Left lung (tissue), 10 donors: ENCODE results near the gene INS. TPM values are rescaled to one million over a fixed set of nuclear protein-coding genes. Genes with fewer than 3 reads are reported as not detected.

ENCODE experiments used
- ATAC-seq: fragments of 200-7000 bp; cut with Tn5 transposase; one replicate; pipeline ENCODE4 v1.9.1; 2020; ENCODE audit warnings: moderate library complexity
- DNase-seq, 4 donors: peaks; one replicate each; pipeline ENCODE4 v3.0.0-alpha.2; 2013 to 2020
- H3K27ac ChIP-seq, 2 donors: fragments of 200-600 bp; sonication (generic) in 1 of 2; one replicate each; pipeline versions ENCODE4 v1.5.0 to v1.8.0; 2020 to 2021
- H3K27me3 ChIP-seq, 2 donors: fragments of 200-600 bp; sonication (generic) in 1 of 2; one replicate each; pipeline versions ENCODE4 v1.5.0 to v1.8.0; 2020 to 2021
- H3K36me3 ChIP-seq, 2 donors: fragments of 200-600 bp; sonication (generic) in 1 of 2; one replicate each; pipeline versions ENCODE4 v1.5.0 to v1.8.0; 2020 to 2021
- H3K4me1 ChIP-seq, 2 donors: fragments of 200-600 bp; one replicate each; pipeline ENCODE4 v1.8.0; 2021
- H3K4me3 ChIP-seq, 2 donors: fragments of 200-600 bp; sonication (generic) in 1 of 2; one replicate each; pipeline versions ENCODE4 v1.5.0 to v1.8.0; 2020 to 2021; ENCODE audit warnings: mild to moderate bottlenecking in 1 of 2
- H3K9me3 ChIP-seq, 2 donors: fragments of 200-600 bp; sonication (generic) in 1 of 2; one replicate each; pipeline versions ENCODE4 v1.5.0 to v1.8.0; 2020 to 2021
- intact Hi-C, 2 donors: fragments of 100-400 bp; cut with DNase I; formaldehyde crosslinking; loops; one replicate each; pipeline versions ENCODE4 v1.11.2 to v1.14.2; 2022
- polyA plus RNA-seq, 6 donors: library from polyadenylated mRNA; unstranded; fragments of 120-200 nt; gene quantifications; one replicate each; pipeline ENCODE4 v1.2.1, GENCODE V29; 2013; ENCODE audit not compliant: insufficient read length in 6 of 6
- total RNA-seq, 2 donors: library from RNA; stranded (reverse); fragmentation: NEBNext Ultra II Directional; extraction: Animal tissue kit (Norgen Biotek cat#: 25700); gene quantifications; one replicate each; pipeline ENCODE4 v1.2.1, GENCODE V29; 2021
- TF ChIP-seq, protein P1 (sequence below), 2 donors: fragments of 200-600 bp; sonication (generic) in 1 of 2; IDR thresholded peaks; one replicate each; pipeline versions ENCODE4 v1.5.0 to v1.8.0; 2021; ENCODE audit warnings: antibody characterized with exemption in 2 of 2
- donor health status: DM: no; HTN: yes; CAD: no.
- donor health status: DM: no; HTN: no; CAD: no.

Gene INS
- total and polyA plus RNA-seq, 8 donors: not detected

DNA sequence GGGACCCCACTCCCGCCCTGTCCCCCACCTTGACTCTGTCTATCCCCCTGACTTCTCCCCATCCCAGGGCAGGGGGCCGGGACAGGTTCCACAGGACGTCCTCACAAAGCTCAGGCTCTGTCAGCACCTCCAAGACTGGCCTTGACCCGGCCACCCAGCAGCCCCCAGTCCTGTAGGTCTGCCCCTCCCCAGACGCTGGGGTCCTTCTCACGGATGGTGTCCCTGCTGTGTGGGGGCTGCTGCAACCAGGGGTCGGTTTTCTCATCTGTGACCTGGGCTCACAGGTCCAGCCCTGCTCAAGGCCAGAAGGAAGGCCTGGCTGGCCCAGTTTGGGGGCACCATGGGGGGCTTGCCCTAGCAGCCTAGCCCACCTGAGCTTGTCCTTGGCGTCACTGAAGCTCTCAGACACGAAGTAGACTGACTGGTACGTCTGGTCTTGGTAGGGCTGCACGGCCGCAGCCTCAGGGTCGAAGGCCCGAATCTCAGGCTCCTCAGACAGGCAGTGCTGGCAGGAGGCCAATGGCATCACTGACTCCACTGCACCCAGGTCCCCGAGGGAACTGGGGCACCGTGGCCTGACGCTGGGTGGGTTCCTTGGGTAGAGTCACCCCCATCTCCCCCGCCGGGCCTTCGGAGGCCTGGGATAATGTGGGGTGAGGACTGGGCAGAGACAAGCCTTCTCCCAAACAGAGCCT is 4.0 kb upstream of the INS start:
- TF ChIP-seq, protein P1, sequence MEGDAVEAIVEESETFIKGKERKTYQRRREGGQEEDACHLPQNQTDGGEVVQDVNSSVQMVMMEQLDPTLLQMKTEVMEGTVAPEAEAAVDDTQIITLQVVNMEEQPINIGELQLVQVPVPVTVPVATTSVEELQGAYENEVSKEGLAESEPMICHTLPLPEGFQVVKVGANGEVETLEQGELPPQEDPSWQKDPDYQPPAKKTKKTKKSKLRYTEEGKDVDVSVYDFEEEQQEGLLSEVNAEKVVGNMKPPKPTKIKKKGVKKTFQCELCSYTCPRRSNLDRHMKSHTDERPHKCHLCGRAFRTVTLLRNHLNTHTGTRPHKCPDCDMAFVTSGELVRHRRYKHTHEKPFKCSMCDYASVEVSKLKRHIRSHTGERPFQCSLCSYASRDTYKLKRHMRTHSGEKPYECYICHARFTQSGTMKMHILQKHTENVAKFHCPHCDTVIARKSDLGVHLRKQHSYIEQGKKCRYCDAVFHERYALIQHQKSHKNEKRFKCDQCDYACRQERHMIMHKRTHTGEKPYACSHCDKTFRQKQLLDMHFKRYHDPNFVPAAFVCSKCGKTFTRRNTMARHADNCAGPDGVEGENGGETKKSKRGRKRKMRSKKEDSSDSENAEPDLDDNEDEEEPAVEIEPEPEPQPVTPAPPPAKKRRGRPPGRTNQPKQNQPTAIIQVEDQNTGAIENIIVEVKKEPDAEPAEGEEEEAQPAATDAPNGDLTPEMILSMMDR (IDR thresholded peaks at IDR 0.05): no peak
- H3K9me3 ChIP-seq: no peaks in the 10 kb centered on the region
- no peak for DNase-seq

DNA sequence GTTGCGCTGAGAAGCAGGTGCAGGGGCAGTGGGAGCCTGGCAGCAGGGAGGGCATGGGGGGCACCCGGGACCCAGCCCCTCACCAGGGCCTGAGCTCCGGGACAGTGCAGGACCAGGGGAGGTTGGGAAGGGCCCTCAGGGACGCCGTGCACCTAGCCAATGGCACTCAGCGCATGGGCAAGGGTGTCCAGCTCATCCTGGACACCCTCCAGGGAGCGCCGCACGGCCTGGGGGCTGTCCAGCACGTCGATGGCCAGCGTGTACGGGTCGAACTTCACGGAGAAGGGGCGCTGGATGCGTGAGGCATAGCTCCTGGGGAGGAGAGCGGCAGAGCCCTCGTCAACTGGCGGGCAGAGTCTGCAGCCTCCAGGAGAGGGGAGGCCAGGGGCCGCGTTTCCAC is 3.1 kb upstream of the INS start:
- TF ChIP-seq, protein P1 (IDR thresholded peaks at IDR 0.05): no peak
- intact Hi-C loops: no loop called here
- peaks cover 0 to 95% of the 10 kb centered on the region in 2 donors for H3K27me3 ChIP-seq
- H3K36me3 ChIP-seq: no peaks in the 10 kb centered on the region
- H3K9me3 ChIP-seq: no peaks in the 10 kb centered on the region
- H3K4me1 ChIP-seq: peaks cover 5 to 10% of the 10 kb centered on the region in 2 donors
- DNase-seq (no peak), ATAC-seq (no peak)
- H3K27ac ChIP-seq: no peak overlapping the region
- no peak overlapping the region for H3K4me3 ChIP-seq

More for the DNA sequence above, 4.0 kb upstream of the INS start:
- no peak overlapping the region for H3K27ac ChIP-seq
- ATAC-seq: no peak
- peaks cover 5 to 10% of the 10 kb centered on the region in 2 donors for H3K4me1 ChIP-seq
- H3K4me3 ChIP-seq: no peak overlapping the region
- peaks cover 0 to 95% of the 10 kb centered on the region in 2 donors for H3K27me3 ChIP-seq
- no peaks in the 10 kb centered on the region for H3K36me3 ChIP-seq
- intact Hi-C loops: no loop called here

DNA sequence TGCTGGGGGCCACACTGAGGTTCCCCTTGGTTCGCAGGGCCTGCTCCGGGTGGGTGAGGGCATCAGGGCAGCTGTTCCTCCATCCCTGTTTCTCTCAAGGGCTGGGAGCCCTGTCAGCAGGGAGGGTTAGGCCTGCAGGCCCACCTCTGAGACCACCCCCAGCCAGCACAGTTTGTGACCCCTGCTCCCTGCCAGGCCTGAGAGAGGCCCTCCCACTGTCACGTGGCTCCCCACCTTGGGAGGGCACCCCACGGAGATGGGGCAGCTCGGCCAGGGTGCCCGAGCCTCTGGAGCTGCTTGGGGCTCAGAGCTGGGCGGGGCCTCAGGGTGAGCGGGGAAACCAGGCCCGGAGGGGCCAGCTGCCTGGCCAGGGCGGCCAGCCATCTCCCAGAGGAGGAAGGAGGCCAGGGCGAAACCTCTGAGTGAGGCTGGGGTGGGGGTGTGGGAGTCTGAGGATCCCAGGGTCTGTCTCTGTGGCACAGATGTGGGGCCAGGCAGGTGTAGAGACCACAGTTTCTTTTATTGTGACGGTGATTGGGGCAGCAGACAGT is 2.5 kb upstream of the INS start:
- no peaks in the 10 kb centered on the region for H3K9me3 ChIP-seq
- DNase-seq (no peak), ATAC-seq (no peak)
- H3K27me3 ChIP-seq: peaks cover 0 to 92% of the 10 kb centered on the region in 2 donors
- no peak overlapping the region for H3K4me3 ChIP-seq
- H3K4me1 ChIP-seq: peaks cover 5 to 10% of the 10 kb centered on the region in 2 donors
- H3K27ac ChIP-seq: no peak overlapping the region
- intact Hi-C loops: no loop called here
- TF ChIP-seq, protein P1 (IDR thresholded peaks at IDR 0.05): no peak
- no peaks in the 10 kb centered on the region for H3K36me3 ChIP-seq

DNA sequence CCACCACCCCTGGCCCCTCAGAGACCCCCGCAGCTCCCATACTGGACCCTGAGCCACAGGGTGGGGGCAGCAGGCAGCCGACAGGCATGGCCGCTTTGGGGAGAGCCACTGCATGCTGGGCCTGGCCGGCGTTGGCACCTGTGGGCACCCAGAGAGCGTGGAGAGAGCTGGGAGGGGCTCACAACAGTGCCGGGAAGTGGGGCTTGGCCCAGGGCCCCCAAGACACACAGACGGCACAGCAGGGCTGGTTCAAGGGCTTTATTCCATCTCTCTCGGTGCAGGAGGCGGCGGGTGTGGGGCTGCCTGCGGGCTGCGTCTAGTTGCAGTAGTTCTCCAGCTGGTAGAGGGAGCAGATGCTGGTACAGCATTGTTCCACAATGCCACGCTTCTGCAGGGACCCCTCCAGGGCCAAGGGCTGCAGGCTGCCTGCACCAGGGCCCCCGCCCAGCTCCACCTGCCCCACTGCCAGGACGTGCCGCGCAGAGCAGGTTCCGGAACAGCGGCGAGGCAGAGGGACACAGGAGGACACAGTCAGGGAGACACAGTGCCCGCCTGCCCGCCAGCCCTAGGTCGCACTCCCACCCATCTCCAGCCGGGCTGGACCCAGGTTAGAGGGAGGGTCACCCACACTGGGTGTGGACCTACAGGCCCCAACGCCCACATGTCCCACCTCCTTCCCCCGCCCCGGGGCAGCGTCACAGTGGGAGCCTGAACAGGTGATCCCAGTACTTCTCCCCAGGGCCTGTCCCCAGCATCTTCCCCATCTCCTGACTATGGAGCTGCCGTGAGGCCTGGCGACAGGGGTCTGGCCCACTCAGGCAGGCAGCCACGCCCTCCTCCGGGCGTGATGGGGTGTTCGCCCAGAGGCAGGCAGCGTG is 1.2 kb downstream of the INS start:
- H3K27me3 ChIP-seq: peaks cover 0 to 92% of the 10 kb centered on the region in 2 donors
- H3K36me3 ChIP-seq: no peaks in the 10 kb centered on the region
- intact Hi-C loops: no loop called here
- no peak overlapping the region for H3K27ac ChIP-seq
- H3K4me3 ChIP-seq: no peak overlapping the region
- no peak for ATAC-seq
- no peak for DNase-seq
- H3K9me3 ChIP-seq: no peaks in the 10 kb centered on the region
- TF ChIP-seq, protein P1 (IDR thresholded peaks at IDR 0.05): no peak
- no peaks in the 10 kb centered on the region for H3K4me1 ChIP-seq

DNA sequence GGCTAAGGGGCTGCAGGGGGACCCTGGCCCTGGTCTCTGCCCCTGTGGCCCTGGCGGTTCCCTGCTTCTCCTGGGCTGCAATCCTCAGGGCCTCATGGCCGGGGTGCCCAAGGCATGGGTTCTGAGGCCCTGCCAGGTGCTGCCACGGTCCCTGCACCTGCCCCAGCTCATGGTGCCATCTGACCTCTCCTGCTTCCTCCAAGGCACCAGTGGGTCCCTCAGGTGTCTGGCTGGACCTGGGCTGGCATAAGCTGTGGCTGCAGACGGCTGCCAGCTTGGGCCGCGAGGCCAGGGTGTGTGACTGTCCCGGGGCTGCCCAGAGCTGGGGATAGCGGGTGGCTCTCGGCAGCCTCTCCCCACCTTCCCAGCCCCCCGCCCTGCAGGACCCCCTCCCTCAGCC is 2.0 kb downstream of the INS start:
- ATAC-seq (no peak), DNase-seq (no peak)
- TF ChIP-seq, protein P1 (IDR thresholded peaks at IDR 0.05): no peak
- Histone ChIP-seq H3K27ac (no peak overlapping the region), H3K9me3 (no peaks in the 10 kb centered on the region), H3K4me3 (no peak overlapping the region), H3K4me1 (no peaks in the 10 kb centered on the region), H3K36me3 (no peaks in the 10 kb centered on the region), H3K27me3 (peaks cover 0 to 92% of the 10 kb centered on the region in 2 donors)
- intact Hi-C loops: no loop called here
